ENCODE results near the gene OLFM2. TPM values are rescaled to one million over a fixed set of nuclear protein-coding genes. Genes with fewer than 3 reads are reported as not detected.

Gene OLFM2
- total and polyA plus RNA-seq, 12 donors, result 0.30 to 8.0 (median 1.4) TPM

DNA sequence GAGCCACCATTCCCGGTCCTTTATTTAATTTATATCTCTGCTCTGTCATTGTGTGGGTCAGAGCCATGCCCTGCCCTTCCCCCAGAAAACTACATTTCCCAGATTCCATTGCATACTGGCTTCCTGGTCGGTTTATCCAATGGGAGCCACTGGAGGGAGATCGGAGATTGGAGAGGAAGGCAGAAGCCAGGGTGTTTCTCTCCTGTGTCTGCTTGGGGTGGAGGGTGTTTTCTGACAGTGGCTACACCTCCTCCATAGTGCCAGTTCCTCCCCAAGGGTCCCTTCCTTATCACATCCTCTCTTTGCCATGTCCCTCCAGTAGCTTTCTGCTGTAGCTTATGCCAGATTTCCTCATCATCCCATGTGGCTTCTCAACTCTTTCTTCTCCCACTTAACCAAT lies 19.0 kb downstream of the OLFM2 start:
- peak in 1 of 2 donors; percentile 22 for DNase-seq
- Histone ChIP-seq H3K36me3 (no peaks in the 10 kb centered on the region), H3K4me3 (no peak overlapping the region), H3K27ac (no peak overlapping the region), H3K27me3 (peaks cover 10 to 67% (median 40%) of the 10 kb centered on the region in 7 donors), H3K9me3 (no peaks in the 10 kb centered on the region), H3K4me1 (peaks cover 5 to 20% (median 14%) of the 10 kb centered on the region in 9 donors)
- peak in 7 of 8 donors; percentile 53 to 82 (median 70) for ATAC-seq
- WGBS, 2 donors, result 8 to 9% methylated on average over 3 of the region's 3 CpGs
- TF ChIP-seq, protein P1, sequence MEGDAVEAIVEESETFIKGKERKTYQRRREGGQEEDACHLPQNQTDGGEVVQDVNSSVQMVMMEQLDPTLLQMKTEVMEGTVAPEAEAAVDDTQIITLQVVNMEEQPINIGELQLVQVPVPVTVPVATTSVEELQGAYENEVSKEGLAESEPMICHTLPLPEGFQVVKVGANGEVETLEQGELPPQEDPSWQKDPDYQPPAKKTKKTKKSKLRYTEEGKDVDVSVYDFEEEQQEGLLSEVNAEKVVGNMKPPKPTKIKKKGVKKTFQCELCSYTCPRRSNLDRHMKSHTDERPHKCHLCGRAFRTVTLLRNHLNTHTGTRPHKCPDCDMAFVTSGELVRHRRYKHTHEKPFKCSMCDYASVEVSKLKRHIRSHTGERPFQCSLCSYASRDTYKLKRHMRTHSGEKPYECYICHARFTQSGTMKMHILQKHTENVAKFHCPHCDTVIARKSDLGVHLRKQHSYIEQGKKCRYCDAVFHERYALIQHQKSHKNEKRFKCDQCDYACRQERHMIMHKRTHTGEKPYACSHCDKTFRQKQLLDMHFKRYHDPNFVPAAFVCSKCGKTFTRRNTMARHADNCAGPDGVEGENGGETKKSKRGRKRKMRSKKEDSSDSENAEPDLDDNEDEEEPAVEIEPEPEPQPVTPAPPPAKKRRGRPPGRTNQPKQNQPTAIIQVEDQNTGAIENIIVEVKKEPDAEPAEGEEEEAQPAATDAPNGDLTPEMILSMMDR (IDR thresholded peaks at IDR 0.05), result no peak
- intact Hi-C loops (cut with DNase I), result loop anchor here in 1 of 10 donors (10.0 kb wide), 1 partner anchor 73 kb away; no protein-coding TSS in a partner anchor

- no peak overlapping the region for H3K4me3 ChIP-seq
- no peaks in the 10 kb centered on the region for H3K36me3 ChIP-seq
- TF ChIP-seq, protein P1 (IDR thresholded peaks at IDR 0.05), result no peak
- 42 to 53% methylated on average over 6 of the region's 6 CpGs for WGBS, 2 donors
- no peak for DNase-seq
- ATAC-seq, result no peak
- H3K4me1 ChIP-seq, result peaks cover 5 to 20% (median 14%) of the 10 kb centered on the region in 9 donors
- H3K27me3 ChIP-seq, result peaks cover 10 to 73% (median 46%) of the 10 kb centered on the region in 7 donors
- H3K27ac ChIP-seq, result no peak overlapping the region
- intact Hi-C loops (cut with DNase I), result loop anchor here in 1 of 10 donors (10.0 kb wide), 1 partner anchor 72 kb away; no protein-coding TSS in a partner anchor
- H3K9me3 ChIP-seq, result no peaks in the 10 kb centered on the region
Observed at GRCh38 chr19:9916719-9917118, 19.6 kb downstream of the OLFM2 start.

DNA sequence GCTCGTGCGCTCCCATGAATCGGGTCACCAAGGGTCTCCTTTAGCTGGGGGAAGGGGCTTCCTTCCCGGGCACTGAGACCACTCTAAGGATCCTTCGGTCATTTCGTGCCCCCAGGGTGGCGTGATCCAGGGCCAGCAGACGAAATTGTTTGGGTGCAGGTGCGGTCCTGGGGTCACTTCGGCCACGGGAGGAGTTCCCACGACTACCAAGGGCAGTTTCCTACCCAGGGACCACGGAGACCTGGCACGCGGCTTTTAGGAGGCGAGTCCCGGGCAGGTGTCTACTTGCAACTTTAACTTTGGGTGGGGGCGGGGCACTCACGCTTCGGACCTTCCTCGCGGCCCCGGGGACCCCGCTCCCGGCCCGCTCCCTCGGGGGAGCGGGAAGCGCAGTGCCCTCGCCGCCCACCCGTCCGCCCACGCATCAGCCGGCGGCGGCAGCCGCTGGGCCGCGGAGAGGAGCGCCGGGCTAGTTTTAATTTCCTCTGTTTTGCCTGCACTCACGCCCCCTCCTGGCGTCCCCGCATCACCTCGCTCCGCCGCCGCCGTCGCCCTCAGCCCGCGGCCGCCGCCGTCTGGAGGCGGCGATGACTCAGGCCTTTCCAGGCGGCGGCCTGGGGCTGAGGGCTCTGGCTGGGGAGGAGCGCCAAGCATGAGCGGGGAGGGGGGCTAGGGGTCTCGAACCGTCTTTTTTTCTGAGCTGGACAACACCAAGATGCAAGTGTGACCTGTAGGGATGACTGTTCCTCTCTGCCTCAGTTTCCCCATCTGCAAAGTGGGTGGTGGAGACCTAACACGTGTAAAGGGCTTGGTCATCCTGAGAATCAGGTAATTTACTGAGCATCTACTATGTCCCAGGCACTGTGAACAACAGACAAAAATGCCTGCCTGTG lies 21.8 kb downstream of the OLFM2 start:
- ATAC-seq, result peak; percentile 66 to 85 (median 80)
- H3K27ac ChIP-seq, result peak overlapping the region in 1 of 10 donors; percentile 28
- H3K27me3 ChIP-seq, result peaks cover 10 to 89% (median 51%) of the 10 kb centered on the region in 7 donors
- peak overlapping the region; percentile 15 to 57 (median 46) for H3K4me3 ChIP-seq
- intact Hi-C loops (cut with DNase I), result loop anchor here in 1 of 10 donors (10.0 kb wide), 1 partner anchor 70 kb away; no protein-coding TSS in a partner anchor
- peaks cover 5 to 20% (median 14%) of the 10 kb centered on the region in 9 donors for H3K4me1 ChIP-seq
- TF ChIP-seq, protein P1 (IDR thresholded peaks at IDR 0.05), result peak in 8 of 9 donors; percentile 40 to 70 (median 60)
- H3K36me3 ChIP-seq, result no peaks in the 10 kb centered on the region
- no peaks in the 10 kb centered on the region for H3K9me3 ChIP-seq
- peak; percentile 49 to 70 for DNase-seq
- WGBS, 2 donors, result 1% methylated on average over 64 to 65 of the region's 65 CpGs

DNA sequence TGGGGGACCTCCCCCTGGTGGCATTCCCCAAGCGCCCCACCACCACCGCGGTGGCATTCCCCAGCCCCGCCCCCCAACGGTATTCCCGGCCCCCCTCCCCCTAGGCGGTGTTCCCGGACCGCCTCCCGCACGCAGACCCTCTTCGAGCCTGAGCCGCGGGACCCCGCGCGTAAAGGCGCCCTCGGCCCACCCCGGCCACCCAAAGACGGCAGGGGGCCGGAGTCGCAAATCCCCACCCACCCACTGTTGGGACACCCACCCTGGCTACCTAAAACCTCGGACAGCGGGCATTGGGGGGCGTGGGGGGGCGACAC lies 22.4 kb downstream of the OLFM2 start:
- H3K4me1 ChIP-seq, result peaks cover 5 to 20% (median 14%) of the 10 kb centered on the region in 9 donors
- ATAC-seq (peak in 2 of 8 donors; percentile 7 to 10), DNase-seq (no peak)
- WGBS, 2 donors, result 0% methylated on average over 25 to 26 of the region's 27 CpGs
- intact Hi-C loops (cut with DNase I), result loop anchor here in 1 of 10 donors (10.0 kb wide), 1 partner anchor 69 kb away; no protein-coding TSS in a partner anchor
- H3K27ac ChIP-seq, result peak overlapping the region in 1 of 10 donors; percentile 28
- peak overlapping the region; percentile 15 to 57 (median 46) for H3K4me3 ChIP-seq
- no peaks in the 10 kb centered on the region for H3K9me3 ChIP-seq
- peaks cover 10 to 92% (median 51%) of the 10 kb centered on the region in 7 donors for H3K27me3 ChIP-seq
- no peaks in the 10 kb centered on the region for H3K36me3 ChIP-seq
- TF ChIP-seq, protein P1 (IDR thresholded peaks at IDR 0.05), result no peak
